Upper lobe of right lung (tissue), 1 donor: ENCODE results near the gene CAB39L. TPM values are rescaled to one million over a fixed set of nuclear protein-coding genes. Genes with fewer than 3 reads are reported as not detected.

Source experiments
- ATAC-seq: fragments of 200-7000 bp; cut with Tn5 transposase; one replicate; pipeline ENCODE4 v1.9.1; 2020; ENCODE audit warnings: mild to moderate bottlenecking, moderate library complexity
- DNase-seq: peaks from one replicate; pipeline ENCODE4 v3.0.0-alpha.2; 2020
- H3K27ac ChIP-seq: fragments of 200-600 bp; one replicate; pipeline ENCODE4 v1.8.0; 2022
- H3K27me3 ChIP-seq: fragments of 200-600 bp; one replicate; pipeline ENCODE4 v1.8.0; 2022; ENCODE audit warnings: mild to moderate bottlenecking
- H3K36me3 ChIP-seq: fragments of 200-600 bp; one replicate; pipeline ENCODE4 v1.8.0; 2022
- H3K4me1 ChIP-seq: fragments of 200-600 bp; one replicate; pipeline ENCODE4 v1.8.0; 2022
- H3K4me3 ChIP-seq: fragments of 200-600 bp; one replicate; pipeline ENCODE4 v1.8.0; 2022; ENCODE audit warnings: mild to moderate bottlenecking
- H3K9me3 ChIP-seq: fragments of 200-600 bp; one replicate; pipeline ENCODE4 v1.8.0; 2022
- CTCF ChIP-seq: fragments of 200-600 bp; IDR thresholded peaks from one replicate; pipeline ENCODE4 v1.8.0; 2022; ENCODE audit warnings: antibody characterized with exemption
- intact Hi-C: fragments of 100-400 bp; cut with DNase I; formaldehyde crosslinking; loops from one replicate; pipeline ENCODE4 v1.11.0; 2022
- total RNA-seq: library from RNA; stranded (reverse); fragmentation: NEBNext Ultra II Directional; extraction: Animal tissue kit (Norgen Biotek cat#: 25700); gene quantifications from one replicate; pipeline ENCODE4 v1.2.1, GENCODE V29; 2021
- donor health status: DM: no; HTN: yes; CAD: no; lungs with severe emphysema.

The CAB39L gene
- total RNA-seq, 1 donor from 2014 or later: 18.0 TPM

GRCh38 chr13:49441846-49442245 is 2.0 kb downstream of the CAB39L start:
- Histone ChIP-seq H3K36me3 (no peaks in the 10 kb centered on the region), H3K27ac (no peak overlapping the region), H3K4me3 (no peak overlapping the region), H3K4me1 (peaks cover 19% of the 10 kb centered on the region), H3K27me3 (no peaks in the 10 kb centered on the region), H3K9me3 (no peaks in the 10 kb centered on the region)
- DNase-seq (no peak), ATAC-seq (no peak)
- no peak for TF ChIP-seq CTCF
- intact Hi-C loops: loop anchor here (10.0 kb wide), 1 partner anchor 137 kb away; no protein-coding TSS in a partner anchor

GRCh38 chr13:49441312-49441711 is 2.6 kb downstream of the CAB39L start:
- H3K27me3 ChIP-seq: no peaks in the 10 kb centered on the region
- no peak for ATAC-seq
- no peak overlapping the region for H3K4me3 ChIP-seq
- intact Hi-C loops: loop anchor here (10.0 kb wide), 1 partner anchor 137 kb away; no protein-coding TSS in a partner anchor
- TF ChIP-seq CTCF: no peak
- H3K9me3 ChIP-seq: no peaks in the 10 kb centered on the region
- peaks cover 14% of the 10 kb centered on the region for H3K4me1 ChIP-seq
- no peak for DNase-seq
- no peaks in the 10 kb centered on the region for H3K36me3 ChIP-seq
- no peak overlapping the region for H3K27ac ChIP-seq

GRCh38 chr13:49439609-49440008 is 4.3 kb downstream of the CAB39L start:
- Histone ChIP-seq H3K36me3 (no peaks in the 10 kb centered on the region), H3K4me3 (no peak overlapping the region), H3K9me3 (no peaks in the 10 kb centered on the region), H3K27ac (no peak overlapping the region), H3K27me3 (no peaks in the 10 kb centered on the region), H3K4me1 (peaks cover 5% of the 10 kb centered on the region)
- ATAC-seq: no peak
- no peak for TF ChIP-seq CTCF
- DNase-seq: no peak
- intact Hi-C loops: loop anchor here (10.0 kb wide), 1 partner anchor 135 kb away; no protein-coding TSS in a partner anchor

- TF ChIP-seq CTCF: no peak
- Histone ChIP-seq H3K4me1 (peaks cover under 1% of the 10 kb centered on the region), H3K4me3 (no peak overlapping the region), H3K36me3 (peaks cover 13% of the 10 kb centered on the region), H3K9me3 (no peaks in the 10 kb centered on the region), H3K27me3 (no peaks in the 10 kb centered on the region), H3K27ac (no peak overlapping the region)
- ATAC-seq (peak; percentile 36), DNase-seq (no peak)
- intact Hi-C loops: no loop called here
These were observed 6.2 kb downstream of the CAB39L start for GRCh38 chr13:49437705-49438104.

- intact Hi-C loops: no loop called here
These were observed 7.0 kb downstream of the CAB39L start for GRCh38 chr13:49436890-49437289.

More at GRCh38 chr13:49436890-49437289, 7.0 kb downstream of the CAB39L start:
- Histone ChIP-seq H3K4me3 (no peak overlapping the region), H3K27me3 (no peaks in the 10 kb centered on the region), H3K27ac (no peak overlapping the region), H3K36me3 (peaks cover 21% of the 10 kb centered on the region), H3K9me3 (no peaks in the 10 kb centered on the region), H3K4me1 (no peaks in the 10 kb centered on the region)
- DNase-seq: no peak
- peak; percentile 22 for TF ChIP-seq CTCF
- peak; percentile 50 for ATAC-seq
